GM12878 (cell line): ENCODE measurements around the gene LDLRAD4.

ENCODE experiments used
- ATF2 ChIP-seq: IDR thresholded peaks from 2 replicates; pipeline ENCODE4 v1.6.1; 2012; ENCODE audit warnings: low read length, inconsistent platforms
- CTCF ChIP-seq, 3 experiments: IDR thresholded peaks in 2 of 3; conservative IDR thresholded peaks in 1 of 3; 2 replicates each; pipeline ENCODE4 v1.5.1; 2011; ENCODE audit warnings: low read depth in 3 of 3, low read length in 3 of 3, mild to moderate bottlenecking in 3 of 3, control low read depth in 2 of 3, moderate library complexity in 2 of 3, inconsistent platforms in 1 of 3, mixed read lengths in 1 of 3; ENCODE audit not compliant: control insufficient read depth in 2 of 3, insufficient read depth in 1 of 3; ENCODE audit errors: extremely low read depth in 1 of 3
- EP300 ChIP-seq, 2 experiments: fragments of 150-350 bp in 1 of 2; IDR thresholded peaks; 2 replicates each; pipeline ENCODE4 v1.6.1; 2011 to 2012; ENCODE audit warnings: low read depth in 2 of 2, low read length in 2 of 2, borderline replicate concordance in 1 of 2, improper control_type of control experiment in 1 of 2, inconsistent platforms in 1 of 2; ENCODE audit not compliant: control insufficient read depth in 1 of 2
- MXI1 ChIP-seq: fragments of 150-350 bp; IDR thresholded peaks from 2 replicates; pipeline ENCODE4 v1.6.1; 2011; ENCODE audit warnings: low read depth, mild to moderate bottlenecking, inconsistent platforms, low read length, improper control_type of control experiment
- POLR2A ChIP-seq: IDR thresholded peaks from 2 replicates; pipeline ENCODE4 v1.6.1; 2011; ENCODE audit warnings: low read depth, mild to moderate bottlenecking, low read length

- TF ChIP-seq MXI1 (no peak), CTCF (IDR thresholded peaks at IDR 0.05 in 2 of 3, conservative IDR thresholded peaks at IDR 0.05 in 1 of 3; ENCODE audit: control insufficient read depth in 2 of 3, extremely low read depth in 1 of 3, insufficient read depth in 1 of 3, low read depth in 3 of 3, low read length in 3 of 3) (no peak), POLR2A (no peak), ATF2 (no peak), EP300 (IDR thresholded peaks at IDR 0.05; ENCODE audit: borderline replicate concordance in 1 of 2, control insufficient read depth in 1 of 2, low read depth in 2 of 2, low read length in 2 of 2) (no peak)
Measured at GRCh38 chr18:13539843-13540476, 321.4 kb downstream of the LDLRAD4 start.
